CD14-positive monocyte (primary cell): ENCODE measurements around the gene MAP6. TPM values are rescaled to one million over a fixed set of nuclear protein-coding genes. Genes with fewer than 3 reads are reported as not detected.

Experiments
- DNase-seq, 3 donors: peaks; one replicate each; pipeline ENCODE4 v3.0.0-alpha.2; 2011 to 2022
- H2AFZ ChIP-seq: 2 replicates; pipeline ENCODE4 v1.6.0; 2012; ENCODE audit warnings: mild to moderate bottlenecking, low read depth, low read length, inconsistent platforms; ENCODE audit not compliant: insufficient read depth, poor library complexity, severe bottlenecking
- H3K27ac ChIP-seq, 2 donors: 1 replicate in 1 of 2; 2 replicates in 1 of 2; pipeline ENCODE4 v1.5.1; 2012 to 2013; ENCODE audit warnings: low read length in 2 of 2, control low read depth in 1 of 2, inconsistent platforms in 1 of 2, low read depth in 1 of 2, mild to moderate bottlenecking in 1 of 2
- H3K27me3 ChIP-seq, 2 donors: one replicate each; pipeline versions ENCODE4 v1.6.0 to v1.6.1; 2011 to 2013; ENCODE audit warnings: low read length in 2 of 2; ENCODE audit not compliant: control insufficient read depth in 2 of 2, insufficient read depth in 2 of 2
- H3K36me3 ChIP-seq, 2 donors: replicated peaks in 1 of 2; 1 replicate in 1 of 2; 2 replicates in 1 of 2; pipeline versions ENCODE4 v1.5.1 to v1.6.1; 2012 to 2013; ENCODE audit warnings: low read length in 2 of 2, control low read depth in 1 of 2, inconsistent platforms in 1 of 2, mild to moderate bottlenecking in 1 of 2; ENCODE audit not compliant: insufficient read depth in 2 of 2, control insufficient read depth in 1 of 2
- H3K4me1 ChIP-seq, 2 donors: 1 replicate in 1 of 2; 2 replicates in 1 of 2; pipeline versions ENCODE4 v1.5.1 to v1.6.1; 2012 to 2013; ENCODE audit warnings: low read length in 2 of 2, control low read depth in 1 of 2, inconsistent platforms in 1 of 2, mild to moderate bottlenecking in 1 of 2, moderate library complexity in 1 of 2; ENCODE audit not compliant: insufficient read depth in 2 of 2, control insufficient read depth in 1 of 2
- H3K4me2 ChIP-seq: replicated peaks from 2 replicates; pipeline ENCODE3; 2012; ENCODE audit warnings: low read length, moderate library complexity, mild to moderate bottlenecking; ENCODE audit not compliant: poor library complexity, severe bottlenecking; ENCODE audit errors: extremely low read depth
- H3K4me3 ChIP-seq, 3 experiments: fragments of 200-600 bp in 1 of 3; sonication (generic) in 1 of 3; replicated peaks in 1 of 3; 1 replicate in 2 of 3; 2 replicates in 1 of 3; pipeline ENCODE4 v1.5.1; 2011 to 2013; ENCODE audit warnings: low read length in 3 of 3, mild to moderate bottlenecking in 3 of 3, control low read depth in 2 of 3, low read depth in 2 of 3, inconsistent platforms in 1 of 3, moderate library complexity in 1 of 3
- H3K79me2 ChIP-seq: 2 replicates; pipeline ENCODE4 v1.6.0; 2012; ENCODE audit warnings: mild to moderate bottlenecking, control low read depth, inconsistent platforms, low read length, moderate library complexity; ENCODE audit not compliant: insufficient read depth
- H3K9ac ChIP-seq: 2 replicates; pipeline ENCODE4 v1.6.0; 2017; ENCODE audit warnings: low read length, mild to moderate bottlenecking; ENCODE audit not compliant: insufficient read depth, poor library complexity, severe bottlenecking
- H3K9me3 ChIP-seq, 2 donors: replicated peaks in 1 of 2; 1 replicate in 1 of 2; 2 replicates in 1 of 2; pipeline versions ENCODE4 v1.5.1 to v1.6.1; 2012 to 2013; ENCODE audit warnings: low read length in 2 of 2, control low read depth in 1 of 2; ENCODE audit not compliant: control insufficient read depth in 1 of 2, insufficient read depth in 1 of 2
- H4K20me1 ChIP-seq: 2 replicates; pipeline ENCODE4 v1.6.0; 2012; ENCODE audit warnings: mild to moderate bottlenecking, low read length, control low read depth, moderate library complexity; ENCODE audit not compliant: insufficient read depth
- H3K27ac Mint-ChIP-seq, 7 donors: one replicate each; pipeline ENCODE4 v1.8.0; 2020; ENCODE audit warnings: mild to moderate bottlenecking in 7 of 7, mixed read lengths in 7 of 7, moderate library complexity in 6 of 7, inconsistent platforms in 2 of 7
- H3K27me3 Mint-ChIP-seq, 3 donors: one replicate each; pipeline ENCODE4 v1.8.0; 2021 to 2022; ENCODE audit warnings: low read depth in 3 of 3, mild to moderate bottlenecking in 3 of 3, mixed read lengths in 3 of 3, moderate library complexity in 3 of 3, inconsistent platforms in 1 of 3
- H3K36me3 Mint-ChIP-seq, 2 donors: one replicate each; pipeline ENCODE4 v1.8.0; 2020; ENCODE audit warnings: mixed read lengths in 2 of 2, inconsistent platforms in 1 of 2, mild to moderate bottlenecking in 1 of 2
- H3K4me1 Mint-ChIP-seq: one replicate; pipeline ENCODE4 v1.8.0; 2020; ENCODE audit warnings: mild to moderate bottlenecking, mixed read lengths
- H3K4me3 Mint-ChIP-seq, 2 donors: one replicate each; pipeline ENCODE4 v1.8.0; 2020; ENCODE audit warnings: mild to moderate bottlenecking in 2 of 2, mixed read lengths in 2 of 2, moderate library complexity in 1 of 2
- H3K9me3 Mint-ChIP-seq, 7 donors: one replicate each; pipeline ENCODE4 v1.8.0; 2020 to 2022; ENCODE audit warnings: mixed read lengths in 7 of 7, mild to moderate bottlenecking in 6 of 7, moderate library complexity in 6 of 7, inconsistent platforms in 2 of 7
- WGBS: methylation state at CpG from one replicate; pipeline ENCODE4 v1.1.5; 2013; ENCODE audit warnings: missing lambda C conversion rate; ENCODE audit not compliant: insufficient coverage; 5-methylcytosine and 5-hydroxymethylcytosine counted together
- intact Hi-C, 2 donors: fragments of 100-400 bp; cut with micrococcal nuclease; formaldehyde crosslinking; loops; one replicate each; pipeline versions ENCODE4 v1.15.0 to v1.15.1; 2023
- polyA plus RNA-seq, 3 donors: library from polyadenylated mRNA; depleted of rRNA in 1 of 3; unstranded in 2 of 3; stranded (reverse) in 1 of 3; fragments of 300-500 nt in 2 of 3; fragments of >200 nt in 1 of 3; fragmentation: Illumina TruSeq in 2 of 3; gene quantifications; 1 replicate in 2 of 3; 2 replicates in 1 of 3; pipeline ENCODE4 v1.2.3, GENCODE V29; 2012 to 2021
- TF ChIP-seq, protein P1 (sequence below): fragments of 200-600 bp; IDR thresholded peaks from one replicate; pipeline ENCODE4 v1.8.0; 2022; ENCODE audit warnings: antibody characterized with exemption, mild to moderate bottlenecking

The MAP6 gene
- polyA plus RNA-seq, 3 donors = not detected

DNA sequence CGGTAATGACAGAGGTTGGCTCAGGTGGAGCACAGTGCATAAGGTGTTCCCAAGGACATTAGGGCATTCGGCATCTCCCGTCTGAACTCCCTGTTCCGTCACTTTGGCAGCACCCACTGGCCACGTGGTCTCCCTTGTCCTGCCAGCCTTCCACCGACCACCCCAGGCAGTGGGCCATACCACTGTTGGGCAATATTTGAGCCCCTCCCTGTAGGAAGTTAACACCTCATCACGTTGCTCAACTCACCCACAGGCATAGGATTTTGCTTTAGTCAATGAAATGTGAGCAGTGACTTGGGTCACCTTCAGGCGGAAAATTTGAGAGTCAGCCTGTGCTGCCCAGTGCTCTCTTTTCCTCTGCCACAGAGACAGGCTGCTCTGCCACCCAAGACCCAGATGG is 62.7 kb downstream of the MAP6 start:
- Histone ChIP-seq H3K9ac (no peak overlapping the region), H3K4me3 (no peak overlapping the region), H4K20me1 (no peaks in the 10 kb centered on the region), H3K27ac (no peak overlapping the region), H3K4me2 (no peak overlapping the region), H3K79me2 (no peaks in the 10 kb centered on the region), H3K27me3 (no peaks in the 10 kb centered on the region), H2AFZ (no peak overlapping the region), H3K36me3 (no peaks in the 10 kb centered on the region), H3K9me3 (no peaks in the 10 kb centered on the region), H3K4me1 (peaks cover 9 to 18% of the 10 kb centered on the region in 2 donors)
- Mint-ChIP-seq H3K27me3 (peaks cover 3 to 15% (median 10%) of the 10 kb centered on the region in 3 donors), H3K4me3 (no peak overlapping the region), H3K36me3 (no peaks in the 10 kb centered on the region), H3K27ac (peak overlapping the region in 1 of 7 donors; percentile 59), H3K4me1 (peaks cover 15% of the 10 kb centered on the region), H3K9me3 (no peaks in the 10 kb centered on the region)
- intact Hi-C loops = no loop called here
- TF ChIP-seq, protein P1, sequence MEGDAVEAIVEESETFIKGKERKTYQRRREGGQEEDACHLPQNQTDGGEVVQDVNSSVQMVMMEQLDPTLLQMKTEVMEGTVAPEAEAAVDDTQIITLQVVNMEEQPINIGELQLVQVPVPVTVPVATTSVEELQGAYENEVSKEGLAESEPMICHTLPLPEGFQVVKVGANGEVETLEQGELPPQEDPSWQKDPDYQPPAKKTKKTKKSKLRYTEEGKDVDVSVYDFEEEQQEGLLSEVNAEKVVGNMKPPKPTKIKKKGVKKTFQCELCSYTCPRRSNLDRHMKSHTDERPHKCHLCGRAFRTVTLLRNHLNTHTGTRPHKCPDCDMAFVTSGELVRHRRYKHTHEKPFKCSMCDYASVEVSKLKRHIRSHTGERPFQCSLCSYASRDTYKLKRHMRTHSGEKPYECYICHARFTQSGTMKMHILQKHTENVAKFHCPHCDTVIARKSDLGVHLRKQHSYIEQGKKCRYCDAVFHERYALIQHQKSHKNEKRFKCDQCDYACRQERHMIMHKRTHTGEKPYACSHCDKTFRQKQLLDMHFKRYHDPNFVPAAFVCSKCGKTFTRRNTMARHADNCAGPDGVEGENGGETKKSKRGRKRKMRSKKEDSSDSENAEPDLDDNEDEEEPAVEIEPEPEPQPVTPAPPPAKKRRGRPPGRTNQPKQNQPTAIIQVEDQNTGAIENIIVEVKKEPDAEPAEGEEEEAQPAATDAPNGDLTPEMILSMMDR = no peak
- WGBS = 79% methylated on average over 7 of the region's 8 CpGs
- no peak for DNase-seq

DNA sequence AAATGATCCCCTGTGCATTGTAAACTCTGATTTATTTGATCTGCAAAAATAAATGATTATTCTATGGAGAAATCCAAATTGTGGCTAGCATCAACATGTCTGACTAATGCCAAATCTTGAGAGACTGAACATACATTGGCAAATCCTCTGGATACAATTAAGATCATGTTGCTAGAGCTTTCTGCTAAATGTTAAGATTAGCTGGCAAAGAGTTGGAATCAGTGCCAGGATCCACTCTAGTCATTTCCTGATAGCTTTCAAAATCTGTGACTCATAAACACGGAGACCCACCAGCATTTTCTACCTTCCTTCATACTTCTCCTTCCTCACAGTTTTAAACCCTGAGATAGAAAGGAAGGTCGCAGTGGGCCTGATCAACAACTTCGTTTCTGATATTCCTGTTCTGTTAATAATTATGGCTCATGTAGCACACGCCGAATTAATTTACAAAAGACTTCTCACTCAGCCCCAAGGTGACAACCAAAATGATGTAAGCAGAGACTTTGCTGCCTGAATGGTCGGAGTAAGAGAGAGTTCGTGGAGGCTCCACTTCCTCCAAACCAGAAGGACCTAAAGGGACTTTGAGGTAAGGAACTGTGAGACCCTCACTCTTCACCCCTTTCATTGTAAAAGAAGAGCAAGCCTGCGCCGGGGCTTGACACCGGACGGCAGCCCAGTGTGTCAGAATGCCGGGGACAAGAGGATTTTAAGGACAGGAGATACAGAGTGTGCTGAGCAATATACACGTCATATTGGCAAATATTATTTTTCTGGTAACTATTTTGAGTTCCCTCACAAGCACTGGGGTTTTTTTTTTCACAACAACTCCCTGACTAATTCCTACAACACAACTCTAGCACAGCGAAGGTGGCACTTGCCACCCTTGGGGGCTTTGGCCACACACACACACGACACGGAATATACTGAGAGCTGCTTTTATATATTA is 64.8 kb downstream of the MAP6 start:
- no peaks in the 10 kb centered on the region for H3K27me3 ChIP-seq
- peak; percentile 32 to 58 (median 37) for DNase-seq
- Mint-ChIP-seq H3K27ac (peak overlapping the region in 2 of 7 donors; percentile 5 to 65), H3K4me3 (no peak overlapping the region), H3K4me1 (peaks cover 15% of the 10 kb centered on the region), H3K27me3 (peaks cover 3 to 12% (median 6%) of the 10 kb centered on the region in 3 donors), H3K9me3 (no peaks in the 10 kb centered on the region), H3K36me3 (no peaks in the 10 kb centered on the region)
- H3K79me2 ChIP-seq = no peaks in the 10 kb centered on the region
- intact Hi-C loops = no loop called here
- WGBS = 25% methylated on average over 2 of the region's 16 CpGs
- no peak overlapping the region for H3K4me2 ChIP-seq
- no peaks in the 10 kb centered on the region for H4K20me1 ChIP-seq
- no peak overlapping the region for H3K9ac ChIP-seq
- peaks cover 9 to 18% of the 10 kb centered on the region in 2 donors for H3K4me1 ChIP-seq
- TF ChIP-seq, protein P1 = no peak
- H2AFZ ChIP-seq = no peak overlapping the region
- H3K4me3 ChIP-seq = no peak overlapping the region
- no peaks in the 10 kb centered on the region for H3K36me3 ChIP-seq
- H3K9me3 ChIP-seq = no peaks in the 10 kb centered on the region
- H3K27ac ChIP-seq = no peak overlapping the region
